Measurements from ENCODE around the gene ZSCAN5B.

DNA sequence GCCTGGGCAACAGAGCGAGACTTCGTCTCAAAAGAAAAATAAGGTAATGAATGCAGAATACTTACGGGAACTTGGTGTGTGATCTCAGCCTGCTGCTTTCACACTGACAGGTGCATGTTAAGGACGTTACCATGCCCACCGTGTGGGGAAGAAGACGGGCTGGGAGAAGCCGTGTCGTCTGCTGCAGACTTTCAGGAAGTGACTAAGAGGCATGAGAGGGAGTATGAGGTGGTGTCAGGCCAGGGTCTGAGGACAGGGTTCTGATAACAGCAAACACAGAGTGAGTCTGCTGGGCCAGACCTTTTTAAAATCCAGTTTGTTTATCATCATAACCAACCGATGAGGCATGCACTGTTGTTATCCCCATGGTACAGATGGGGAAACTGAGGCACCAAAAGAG lies 35.3 kb downstream of the ZSCAN5B start:
- TF ChIP-seq, protein P1, sequence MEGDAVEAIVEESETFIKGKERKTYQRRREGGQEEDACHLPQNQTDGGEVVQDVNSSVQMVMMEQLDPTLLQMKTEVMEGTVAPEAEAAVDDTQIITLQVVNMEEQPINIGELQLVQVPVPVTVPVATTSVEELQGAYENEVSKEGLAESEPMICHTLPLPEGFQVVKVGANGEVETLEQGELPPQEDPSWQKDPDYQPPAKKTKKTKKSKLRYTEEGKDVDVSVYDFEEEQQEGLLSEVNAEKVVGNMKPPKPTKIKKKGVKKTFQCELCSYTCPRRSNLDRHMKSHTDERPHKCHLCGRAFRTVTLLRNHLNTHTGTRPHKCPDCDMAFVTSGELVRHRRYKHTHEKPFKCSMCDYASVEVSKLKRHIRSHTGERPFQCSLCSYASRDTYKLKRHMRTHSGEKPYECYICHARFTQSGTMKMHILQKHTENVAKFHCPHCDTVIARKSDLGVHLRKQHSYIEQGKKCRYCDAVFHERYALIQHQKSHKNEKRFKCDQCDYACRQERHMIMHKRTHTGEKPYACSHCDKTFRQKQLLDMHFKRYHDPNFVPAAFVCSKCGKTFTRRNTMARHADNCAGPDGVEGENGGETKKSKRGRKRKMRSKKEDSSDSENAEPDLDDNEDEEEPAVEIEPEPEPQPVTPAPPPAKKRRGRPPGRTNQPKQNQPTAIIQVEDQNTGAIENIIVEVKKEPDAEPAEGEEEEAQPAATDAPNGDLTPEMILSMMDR (IDR thresholded peaks at IDR 0.05) = no peak
- TF ChIP-seq POLR2A (IDR thresholded peaks at IDR 0.05) (no peak), EP300 (IDR thresholded peaks at IDR 0.05) (no peak)

Data from ovary (tissue), 3 donors.